Neural progenitor cell (in vitro differentiated cells): ENCODE data around the gene KCP. TPM values are rescaled to one million over a fixed set of nuclear protein-coding genes. Genes with fewer than 3 reads are reported as not detected.

Source experiments
- DNase-seq: peaks from one replicate; pipeline ENCODE4 v3.0.0-alpha.2; 2016; ENCODE audit warnings: low spot score
- H2AFZ ChIP-seq: fragments of 200-600 bp; sonication (generic); replicated peaks from 2 replicates; pipeline ENCODE4 v1.6.1; 2016; ENCODE audit warnings: antibody characterized with exemption
- H3F3A ChIP-seq: fragments of 200-600 bp; sonication (generic); 2 replicates; pipeline ENCODE4 v1.6.1; 2016; ENCODE audit warnings: antibody characterized with exemption, low read depth
- H3K27ac ChIP-seq: fragments of 200-600 bp; sonication (generic); 2 replicates; pipeline ENCODE4 v1.5.1; 2016; ENCODE audit warnings: mild to moderate bottlenecking
- H3K27me3 ChIP-seq: fragments of 200-600 bp; sonication (generic); 2 replicates; pipeline ENCODE4 v1.6.1; 2016; ENCODE audit warnings: mild to moderate bottlenecking, moderate library complexity
- H3K36me3 ChIP-seq: fragments of 200-600 bp; sonication (generic); 2 replicates; pipeline ENCODE4 v1.5.1; 2016
- H3K4me1 ChIP-seq: fragments of 200-600 bp; sonication (generic); 2 replicates; pipeline ENCODE4 v1.6.1; 2016; ENCODE audit warnings: mixed run types
- H3K4me2 ChIP-seq: fragments of 200-600 bp; sonication (generic); 2 replicates; pipeline ENCODE4 v1.6.1; 2016
- H3K4me3 ChIP-seq: fragments of 200-600 bp; sonication (generic); 2 replicates; pipeline ENCODE4 v1.5.1; 2016
- H3K79me2 ChIP-seq: fragments of 200-600 bp; sonication (generic); 2 replicates; pipeline ENCODE4 v1.6.1; 2016; ENCODE audit warnings: low read depth
- H3K9ac ChIP-seq: fragments of 200-600 bp; sonication (generic); 2 replicates; pipeline ENCODE4 v1.6.1; 2016
- H3K9me3 ChIP-seq: fragments of 200-600 bp; sonication (generic); 2 replicates; pipeline ENCODE4 v1.5.1; 2016; ENCODE audit warnings: low read depth
- H4K20me1 ChIP-seq: fragments of 200-600 bp; sonication (generic); 2 replicates; pipeline ENCODE4 v1.6.1; 2016; ENCODE audit warnings: low read depth
- H3K27ac Mint-ChIP-seq: 3 replicates; pipeline ENCODE4 v1.8.0; 2021; ENCODE audit warnings: mixed read lengths
- H3K27me3 Mint-ChIP-seq: 2 replicates; pipeline ENCODE4 v1.8.0; 2022; ENCODE audit warnings: low read depth, mild to moderate bottlenecking, inconsistent platforms, moderate library complexity, mixed read lengths; ENCODE audit not compliant: insufficient read depth
- H3K36me3 Mint-ChIP-seq: 3 replicates; pipeline ENCODE4 v1.8.0; 2021; ENCODE audit warnings: mixed read lengths
- H3K4me1 Mint-ChIP-seq: 3 replicates; pipeline ENCODE4 v1.8.0; 2021; ENCODE audit warnings: mixed read lengths
- H3K4me3 Mint-ChIP-seq: 3 replicates; pipeline ENCODE4 v1.8.0; 2021; ENCODE audit warnings: mild to moderate bottlenecking, moderate library complexity, mixed read lengths
- H3K9me3 Mint-ChIP-seq: 3 replicates; pipeline ENCODE4 v1.8.0; 2020; ENCODE audit warnings: mixed read lengths
- EZH2 ChIP-seq: fragments of 200-600 bp; sonication (generic); IDR thresholded peaks from 2 replicates; pipeline ENCODE4 v1.6.1; 2017; ENCODE audit warnings: antibody characterized with exemption, mild to moderate bottlenecking, moderate library complexity
- EZH2phosphoT487 ChIP-seq: fragments of 200-600 bp; sonication (generic); IDR thresholded peaks from 2 replicates; pipeline ENCODE4 v1.6.1; 2017; ENCODE audit warnings: antibody characterized with exemption
- total RNA-seq: library from RNA; depleted of rRNA; stranded (reverse); fragments of >200 nt; gene quantifications from 2 replicates; pipeline ENCODE4 v1.2.3, GENCODE V29; 2015; ENCODE audit warnings: low replicate concordance
- TF ChIP-seq, protein P1 (sequence below): fragments of 200-600 bp; sonication (generic); IDR thresholded peaks from 2 replicates; pipeline ENCODE4 v1.5.1; 2017; ENCODE audit warnings: antibody characterized with exemption, mild to moderate bottlenecking

KCP gene
- total RNA-seq, 1 donor from 2014 or later = 0.06 TPM

DNA sequence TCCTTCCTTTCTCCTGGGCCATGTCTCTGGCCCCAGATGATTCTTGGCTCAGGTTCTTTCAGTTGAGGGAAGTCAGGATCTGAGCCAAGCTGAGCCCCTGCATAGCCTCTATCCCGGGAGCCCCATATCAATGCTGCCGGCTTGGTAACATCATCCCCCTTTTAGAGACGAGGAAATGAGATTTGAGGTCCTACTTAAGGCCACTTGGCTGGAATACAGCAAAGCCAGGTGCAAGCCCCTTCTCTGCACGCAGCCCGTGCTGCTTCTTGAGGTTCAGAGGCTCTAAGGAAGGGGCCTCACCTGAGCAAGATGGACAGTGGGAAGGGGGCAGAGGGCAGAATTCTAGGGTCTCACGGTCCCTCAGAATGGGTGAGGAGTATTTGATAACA, 24.8 kb upstream of the KCP start:
- no peaks in the 10 kb centered on the region for H3K36me3 ChIP-seq
- no peak overlapping the region for H3K4me2 ChIP-seq
- no peak overlapping the region for H3K4me3 ChIP-seq
- no peaks in the 10 kb centered on the region for H3K9me3 ChIP-seq
- Mint-ChIP-seq H3K9me3 (peaks cover 4% of the 10 kb centered on the region), H3K4me1 (peaks cover 13% of the 10 kb centered on the region), H3K4me3 (no peak overlapping the region), H3K36me3 (peaks cover 4% of the 10 kb centered on the region), H3K27me3 (peaks cover 39% of the 10 kb centered on the region), H3K27ac (no peak overlapping the region)
- no peak for DNase-seq
- H3K79me2 ChIP-seq = no peaks in the 10 kb centered on the region
- no peak for TF ChIP-seq EZH2
- TF ChIP-seq EZH2phosphoT487 = no peak
- TF ChIP-seq, protein P1, sequence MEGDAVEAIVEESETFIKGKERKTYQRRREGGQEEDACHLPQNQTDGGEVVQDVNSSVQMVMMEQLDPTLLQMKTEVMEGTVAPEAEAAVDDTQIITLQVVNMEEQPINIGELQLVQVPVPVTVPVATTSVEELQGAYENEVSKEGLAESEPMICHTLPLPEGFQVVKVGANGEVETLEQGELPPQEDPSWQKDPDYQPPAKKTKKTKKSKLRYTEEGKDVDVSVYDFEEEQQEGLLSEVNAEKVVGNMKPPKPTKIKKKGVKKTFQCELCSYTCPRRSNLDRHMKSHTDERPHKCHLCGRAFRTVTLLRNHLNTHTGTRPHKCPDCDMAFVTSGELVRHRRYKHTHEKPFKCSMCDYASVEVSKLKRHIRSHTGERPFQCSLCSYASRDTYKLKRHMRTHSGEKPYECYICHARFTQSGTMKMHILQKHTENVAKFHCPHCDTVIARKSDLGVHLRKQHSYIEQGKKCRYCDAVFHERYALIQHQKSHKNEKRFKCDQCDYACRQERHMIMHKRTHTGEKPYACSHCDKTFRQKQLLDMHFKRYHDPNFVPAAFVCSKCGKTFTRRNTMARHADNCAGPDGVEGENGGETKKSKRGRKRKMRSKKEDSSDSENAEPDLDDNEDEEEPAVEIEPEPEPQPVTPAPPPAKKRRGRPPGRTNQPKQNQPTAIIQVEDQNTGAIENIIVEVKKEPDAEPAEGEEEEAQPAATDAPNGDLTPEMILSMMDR = no peak
- peaks cover 6% of the 10 kb centered on the region for H3F3A ChIP-seq
- no peaks in the 10 kb centered on the region for H3K4me1 ChIP-seq
- no peak overlapping the region for H3K27ac ChIP-seq
- H3K9ac ChIP-seq = no peak overlapping the region
- H4K20me1 ChIP-seq = no peaks in the 10 kb centered on the region
- H3K27me3 ChIP-seq = peaks cover 62% of the 10 kb centered on the region
- no peak overlapping the region for H2AFZ ChIP-seq

GRCh38 chr7:128934361-128935341, 24.1 kb upstream of the KCP start:
- H3K27ac Mint-ChIP-seq = no peak overlapping the region
- Histone ChIP-seq H3F3A (peaks cover 6% of the 10 kb centered on the region), H4K20me1 (no peaks in the 10 kb centered on the region), H3K79me2 (no peaks in the 10 kb centered on the region), H3K4me3 (no peak overlapping the region), H3K4me1 (no peaks in the 10 kb centered on the region), H3K9me3 (no peaks in the 10 kb centered on the region), H3K27ac (no peak overlapping the region), H2AFZ (no peak overlapping the region), H3K4me2 (no peak overlapping the region), H3K27me3 (peaks cover 55% of the 10 kb centered on the region), H3K36me3 (no peaks in the 10 kb centered on the region), H3K9ac (no peak overlapping the region)
- H3K9me3 Mint-ChIP-seq = peaks cover 4% of the 10 kb centered on the region
- H3K4me1 Mint-ChIP-seq = peaks cover 13% of the 10 kb centered on the region
- no peak for TF ChIP-seq EZH2
- TF ChIP-seq, protein P1 = no peak
- no peak overlapping the region for H3K4me3 Mint-ChIP-seq
- peaks cover 4% of the 10 kb centered on the region for H3K36me3 Mint-ChIP-seq
- peaks cover 32% of the 10 kb centered on the region for H3K27me3 Mint-ChIP-seq
- no peak for DNase-seq

DNA sequence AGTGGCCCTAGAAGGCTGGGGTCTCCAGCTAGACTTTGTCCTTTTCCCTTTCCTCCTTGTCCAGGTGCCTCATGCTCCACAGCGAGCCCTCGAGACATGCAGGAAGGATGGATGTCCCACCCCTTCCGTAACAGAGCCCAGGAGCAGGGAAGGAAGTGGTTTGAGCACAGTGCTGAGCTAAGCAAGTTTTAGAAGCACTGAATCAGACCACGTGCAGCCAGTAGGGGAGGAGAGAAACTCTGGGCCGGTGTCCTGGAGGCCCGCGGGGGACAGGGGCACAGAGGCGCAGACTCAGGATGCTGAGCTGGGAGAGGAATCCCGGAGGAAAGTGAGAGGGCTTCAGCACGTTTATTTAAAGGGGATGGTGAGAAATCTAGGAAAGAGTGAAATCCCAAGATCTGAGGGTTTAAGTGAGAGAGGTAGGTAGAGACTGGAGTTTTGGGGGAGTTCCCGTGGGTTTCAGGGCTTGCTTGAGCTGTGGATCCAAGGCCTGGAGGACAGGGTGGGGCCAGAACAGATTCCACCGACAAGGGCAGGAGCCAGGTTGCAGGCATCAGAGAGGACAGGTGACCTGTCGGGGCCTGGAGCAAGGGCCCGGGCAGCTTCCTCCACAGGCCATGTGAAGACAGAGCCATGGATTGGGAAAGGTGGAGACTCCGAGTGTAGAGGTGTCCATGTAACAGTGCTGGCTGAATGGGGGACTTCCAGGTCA, 22.8 kb upstream of the KCP start:
- Mint-ChIP-seq H3K27ac (no peak overlapping the region), H3K4me3 (no peak overlapping the region), H3K4me1 (peaks cover 9% of the 10 kb centered on the region), H3K9me3 (peaks cover 4% of the 10 kb centered on the region), H3K36me3 (peaks cover 4% of the 10 kb centered on the region), H3K27me3 (peaks cover 26% of the 10 kb centered on the region)
- Histone ChIP-seq H3K4me1 (no peaks in the 10 kb centered on the region), H3K9ac (no peak overlapping the region), H3K27ac (no peak overlapping the region), H3K4me3 (no peak overlapping the region), H3F3A (peaks cover 6% of the 10 kb centered on the region), H3K27me3 (peaks cover 42% of the 10 kb centered on the region), H3K4me2 (no peak overlapping the region), H3K9me3 (no peaks in the 10 kb centered on the region), H2AFZ (peak overlapping the region; percentile 72), H3K36me3 (no peaks in the 10 kb centered on the region), H3K79me2 (no peaks in the 10 kb centered on the region), H4K20me1 (no peaks in the 10 kb centered on the region)
- DNase-seq = no peak
- no peak for TF ChIP-seq EZH2

GRCh38 chr7:128932862-128933179, 22.3 kb upstream of the KCP start:
- no peaks in the 10 kb centered on the region for H3K36me3 ChIP-seq
- H3K27ac ChIP-seq = no peak overlapping the region
- H3K9me3 ChIP-seq = no peaks in the 10 kb centered on the region
- Mint-ChIP-seq H3K9me3 (peaks cover 4% of the 10 kb centered on the region), H3K4me3 (no peak overlapping the region), H3K36me3 (peaks cover 4% of the 10 kb centered on the region), H3K27me3 (peaks cover 25% of the 10 kb centered on the region), H3K27ac (no peak overlapping the region), H3K4me1 (peaks cover 8% of the 10 kb centered on the region)
- TF ChIP-seq EZH2 (no peak), EZH2phosphoT487 (no peak)
- TF ChIP-seq, protein P1 = no peak
- no peaks in the 10 kb centered on the region for H3K79me2 ChIP-seq
- peaks cover 6% of the 10 kb centered on the region for H3F3A ChIP-seq
- no peaks in the 10 kb centered on the region for H3K4me1 ChIP-seq
- no peak overlapping the region for H2AFZ ChIP-seq
- H3K9ac ChIP-seq = no peak overlapping the region
- no peak overlapping the region for H3K4me2 ChIP-seq
- no peaks in the 10 kb centered on the region for H4K20me1 ChIP-seq
- H3K27me3 ChIP-seq = peaks cover 37% of the 10 kb centered on the region
- DNase-seq = no peak
- H3K4me3 ChIP-seq = no peak overlapping the region
